Stimulated activated naive CD8-positive, alpha-beta T cell treated with anti-CD3 and anti-CD28 coated beads, Interleukin-15, amount 100 ng/mL, for 72 hours (primary cell): ENCODE results near the gene AKR1C1.
"Not testable (repeated sequence)": the region's sequence is repeated elsewhere in the genome, so short reads cannot be mapped to it uniquely, and the experiment has no call there.

ENCODE experiments used
- ATAC-seq: fragments of 150-1000 bp; cut with Tn5 transposase; 2 replicates; pipeline ENCODE4 v1.10.0; 2021; ENCODE audit warnings: mild to moderate bottlenecking, moderate library complexity
- DNase-seq, 2 donors: peaks; one replicate each; pipeline ENCODE4 v3.0.0; 2021 to 2022
- H3K27ac Mint-ChIP-seq, 2 donors: one replicate each; pipeline ENCODE4 v1.8.0; 2022; ENCODE audit warnings: mild to moderate bottlenecking in 2 of 2, mixed read lengths in 2 of 2, moderate library complexity in 2 of 2
- H3K27me3 Mint-ChIP-seq: one replicate; pipeline ENCODE4 v1.8.0; 2022; ENCODE audit warnings: mixed read lengths
- H3K4me1 Mint-ChIP-seq: one replicate; pipeline ENCODE4 v1.8.0; 2022; ENCODE audit warnings: mild to moderate bottlenecking, mixed read lengths
- H3K4me3 Mint-ChIP-seq, 2 donors: one replicate each; pipeline ENCODE4 v1.8.0; 2022; ENCODE audit warnings: mild to moderate bottlenecking in 2 of 2, mixed read lengths in 2 of 2, moderate library complexity in 1 of 2
- H3K9me3 Mint-ChIP-seq, 2 donors: one replicate each; pipeline ENCODE4 v1.8.0; 2022; ENCODE audit warnings: mixed read lengths in 2 of 2

AKR1C1 gene

DNA sequence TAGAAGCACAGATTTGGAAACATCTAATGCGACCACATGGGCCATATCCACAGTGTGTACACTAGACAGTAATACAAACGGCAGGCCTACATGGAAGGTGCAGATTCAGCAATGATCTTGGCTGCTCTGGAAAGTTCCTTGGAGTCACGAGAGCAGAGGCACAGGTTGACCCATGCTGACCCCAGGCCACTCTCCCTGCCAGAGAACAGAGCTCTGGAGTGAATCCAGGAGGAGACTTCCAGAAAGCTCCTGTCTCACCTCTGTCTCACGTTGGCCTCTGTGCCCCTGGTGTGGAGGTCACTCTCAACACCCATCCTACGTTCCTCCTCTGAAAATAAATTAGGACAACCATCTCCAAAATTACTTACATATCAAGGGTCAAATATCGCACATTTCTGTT is 28.2 kb downstream of the AKR1C1 start:
- DNase-seq, H3K27me3 Mint-ChIP-seq, H3K9me3 Mint-ChIP-seq, H3K27ac Mint-ChIP-seq, H3K4me3 Mint-ChIP-seq, H3K4me1 Mint-ChIP-seq, ATAC-seq: not testable (repeated sequence)

DNA sequence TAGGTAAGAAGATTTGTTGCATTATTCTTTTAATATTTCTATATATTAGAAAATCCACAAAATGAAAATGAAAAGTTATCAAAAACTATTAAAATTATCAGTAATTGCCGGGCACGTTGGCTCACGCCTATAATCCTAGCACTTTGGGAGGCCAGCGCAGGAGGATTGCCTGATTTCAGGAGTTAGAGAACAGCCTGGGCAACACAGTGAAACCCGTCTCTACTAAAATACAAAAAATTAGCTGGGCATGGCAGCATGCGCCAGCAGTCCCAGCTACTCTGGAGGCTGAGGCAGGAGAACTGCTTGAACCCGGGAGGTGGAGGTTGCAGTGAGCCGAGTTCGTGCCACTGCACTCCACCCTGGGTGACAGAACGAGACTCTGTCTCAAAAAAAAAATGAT is 29.3 kb downstream of the AKR1C1 start:
- not testable (repeated sequence) for H3K4me3 Mint-ChIP-seq, ATAC-seq, H3K27me3 Mint-ChIP-seq, H3K9me3 Mint-ChIP-seq, H3K4me1 Mint-ChIP-seq, H3K27ac Mint-ChIP-seq, DNase-seq

DNA sequence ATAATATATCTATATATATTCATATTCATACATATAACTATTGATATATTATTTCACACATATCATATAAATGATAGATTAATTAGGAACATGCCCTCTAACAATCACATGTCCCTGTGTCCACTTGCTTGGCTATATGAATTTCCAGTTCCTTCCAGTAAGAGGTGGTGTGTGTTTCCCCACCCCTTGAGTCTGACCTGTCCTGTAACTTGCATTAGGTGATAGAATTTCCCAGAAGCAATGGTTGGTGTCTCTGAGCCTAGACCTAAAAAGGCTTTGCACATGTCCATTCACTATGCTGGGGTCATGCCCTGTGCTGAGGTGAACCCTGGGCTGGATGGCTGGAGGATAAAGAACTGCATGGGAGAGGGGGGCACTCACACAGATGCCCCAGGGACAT is 31.0 kb downstream of the AKR1C1 start:
- H3K4me1 Mint-ChIP-seq, H3K27ac Mint-ChIP-seq, H3K4me3 Mint-ChIP-seq, H3K27me3 Mint-ChIP-seq, DNase-seq, ATAC-seq, H3K9me3 Mint-ChIP-seq: not testable (repeated sequence)

DNA sequence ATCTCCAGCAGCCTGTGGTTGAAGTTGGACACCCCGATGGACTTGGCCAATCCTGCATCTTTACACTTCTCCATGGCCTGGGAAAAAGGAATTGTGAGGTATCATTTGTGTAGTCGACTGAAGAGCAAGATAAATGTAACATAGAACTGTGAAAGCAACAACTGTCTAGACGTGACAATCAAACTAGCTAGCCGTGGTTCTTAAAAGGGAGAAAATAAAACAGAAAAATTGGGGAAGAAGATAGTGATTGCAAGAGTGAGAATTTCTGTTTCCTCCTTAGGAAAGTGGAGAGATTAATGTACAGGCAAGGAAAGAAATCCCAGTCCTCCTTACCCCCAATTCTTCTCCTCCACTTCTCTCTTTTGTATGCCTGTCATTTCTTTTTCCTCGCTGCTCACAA is 35.5 kb downstream of the AKR1C1 start:
- H3K4me3 Mint-ChIP-seq, result no peak overlapping the region
- no peaks in the 10 kb centered on the region for H3K9me3 Mint-ChIP-seq
- DNase-seq (no peak), ATAC-seq (no peak)
- H3K27me3 Mint-ChIP-seq, result no peaks in the 10 kb centered on the region
- no peak overlapping the region for H3K27ac Mint-ChIP-seq
- no peaks in the 10 kb centered on the region for H3K4me1 Mint-ChIP-seq

DNA sequence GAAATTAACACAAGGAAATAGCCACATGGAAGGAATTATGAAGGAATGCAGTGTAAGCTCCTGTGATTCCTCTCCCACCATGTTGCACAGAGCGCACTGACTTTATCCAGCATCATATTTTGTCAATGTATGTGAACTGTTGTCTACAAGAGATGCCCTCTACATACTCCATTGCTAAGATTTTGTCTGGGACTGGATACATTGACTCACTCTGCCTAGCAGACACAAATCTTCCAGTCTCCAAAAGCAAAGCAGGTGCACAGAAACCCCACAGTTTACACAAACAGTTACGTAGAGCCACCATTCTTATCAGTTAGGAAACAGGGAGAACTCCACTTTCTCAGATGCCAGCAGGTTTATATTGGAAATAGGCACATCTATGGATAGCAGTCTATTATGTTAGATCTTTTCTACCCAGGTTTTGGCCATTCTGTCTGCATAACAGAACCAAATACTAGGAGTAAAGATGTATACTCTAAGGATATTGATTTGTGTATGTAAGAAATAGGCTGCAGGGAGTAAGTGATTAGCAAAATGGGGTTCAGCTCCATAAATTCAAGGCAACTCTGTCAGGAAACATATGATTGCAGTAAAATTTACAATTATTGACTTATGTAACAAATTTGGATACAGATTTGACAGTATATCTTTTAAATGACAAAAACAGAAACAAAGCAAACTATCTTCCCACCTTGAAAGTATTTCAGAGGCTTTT is 39.0 kb downstream of the AKR1C1 start:
- no peaks in the 10 kb centered on the region for H3K4me1 Mint-ChIP-seq
- no peaks in the 10 kb centered on the region for H3K27me3 Mint-ChIP-seq
- H3K27ac Mint-ChIP-seq, result no peak overlapping the region
- H3K9me3 Mint-ChIP-seq, result no peaks in the 10 kb centered on the region
- DNase-seq (no peak), ATAC-seq (no peak)
- no peak overlapping the region for H3K4me3 Mint-ChIP-seq

DNA sequence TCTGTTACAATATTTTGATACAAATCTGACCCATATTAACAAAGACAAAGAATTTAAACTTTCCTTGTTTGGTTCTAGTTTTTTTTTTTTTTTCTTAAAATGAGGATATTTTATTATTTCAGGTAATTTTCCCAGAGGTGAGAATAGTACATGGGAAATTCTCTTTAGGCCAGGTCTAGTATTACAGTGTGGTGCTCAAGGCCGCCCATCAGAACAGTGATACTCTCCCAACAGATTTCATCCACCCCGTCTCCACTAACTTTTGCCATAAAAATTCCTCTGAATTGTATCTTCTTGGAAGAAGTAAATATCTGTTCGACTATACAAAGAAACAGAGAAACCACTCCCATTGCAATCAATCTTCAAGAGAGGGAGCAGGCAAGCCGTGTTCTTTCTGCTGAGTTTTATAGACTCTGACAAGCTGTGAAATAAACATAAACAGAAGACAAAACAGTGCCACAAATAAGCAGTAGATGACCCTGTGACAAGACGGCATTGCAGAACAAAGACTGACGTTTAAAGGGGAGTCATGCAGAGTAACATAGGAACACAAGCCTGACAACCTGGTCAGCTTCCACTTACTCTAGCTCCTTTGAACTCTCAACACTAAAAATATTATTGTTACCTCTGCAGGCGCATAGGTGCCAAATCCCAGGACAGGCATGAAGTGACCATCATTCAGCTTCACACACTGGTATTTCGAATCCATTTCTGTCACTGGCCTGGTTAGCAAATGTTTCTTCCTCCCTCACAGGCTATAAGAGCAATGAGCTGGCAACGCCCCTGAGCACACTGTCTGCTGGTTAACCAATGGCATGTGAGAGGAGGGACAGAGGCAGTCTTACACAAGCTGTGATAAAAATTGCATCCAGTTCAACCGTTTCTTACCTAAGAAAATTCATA is 40.2 kb downstream of the AKR1C1 start, which contains the start of gene AKR1C2:
Gene AKR1C2 (minus strand): TSS at position 731 of the 903 bp plus-strand sequence. CDS start 22 bp downstream, at position 709.
- H3K9me3 Mint-ChIP-seq, DNase-seq, ATAC-seq, H3K4me1 Mint-ChIP-seq, H3K27ac Mint-ChIP-seq, H3K4me3 Mint-ChIP-seq, H3K27me3 Mint-ChIP-seq: not testable (repeated sequence)

DNA sequence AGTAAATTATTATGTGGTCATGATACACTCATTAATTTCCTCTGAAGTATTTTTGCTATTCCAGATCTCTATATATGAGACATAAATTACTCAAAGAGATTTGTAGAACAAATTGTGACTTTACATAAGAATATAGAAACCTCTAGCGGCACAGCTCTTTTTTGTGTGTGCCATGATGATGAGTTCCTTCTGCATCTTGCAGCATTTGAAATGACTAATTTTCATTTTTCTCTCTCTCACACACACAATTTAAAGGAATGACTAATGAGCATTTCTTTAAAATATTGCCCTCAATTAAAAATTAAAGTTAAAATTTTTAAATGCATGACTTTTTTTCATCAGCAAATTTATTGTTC is 40.8 kb downstream of the AKR1C1 start:
- not testable (repeated sequence) for H3K4me1 Mint-ChIP-seq, H3K9me3 Mint-ChIP-seq, H3K4me3 Mint-ChIP-seq, H3K27ac Mint-ChIP-seq, H3K27me3 Mint-ChIP-seq, DNase-seq, ATAC-seq

DNA sequence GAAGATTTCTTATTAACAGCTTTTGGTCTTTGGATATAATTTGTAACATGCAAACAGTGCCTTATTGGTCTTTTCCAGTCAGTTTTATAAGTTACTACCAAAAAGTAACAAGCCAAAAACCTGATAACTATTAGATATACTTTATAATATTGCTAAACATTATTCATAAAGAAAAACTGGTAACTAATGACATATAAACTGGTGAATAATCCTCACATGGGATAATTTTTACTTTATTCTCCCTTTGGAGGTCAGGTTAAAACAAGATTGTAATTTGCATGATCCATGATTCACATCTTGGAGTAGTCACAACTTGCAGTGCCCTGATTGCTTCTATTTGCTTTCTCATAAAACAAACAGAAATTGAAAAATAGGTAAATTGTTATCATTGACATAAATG is 41.3 kb downstream of the AKR1C1 start:
- H3K9me3 Mint-ChIP-seq, ATAC-seq, H3K4me3 Mint-ChIP-seq, H3K27me3 Mint-ChIP-seq, H3K27ac Mint-ChIP-seq, DNase-seq, H3K4me1 Mint-ChIP-seq: not testable (repeated sequence)

DNA sequence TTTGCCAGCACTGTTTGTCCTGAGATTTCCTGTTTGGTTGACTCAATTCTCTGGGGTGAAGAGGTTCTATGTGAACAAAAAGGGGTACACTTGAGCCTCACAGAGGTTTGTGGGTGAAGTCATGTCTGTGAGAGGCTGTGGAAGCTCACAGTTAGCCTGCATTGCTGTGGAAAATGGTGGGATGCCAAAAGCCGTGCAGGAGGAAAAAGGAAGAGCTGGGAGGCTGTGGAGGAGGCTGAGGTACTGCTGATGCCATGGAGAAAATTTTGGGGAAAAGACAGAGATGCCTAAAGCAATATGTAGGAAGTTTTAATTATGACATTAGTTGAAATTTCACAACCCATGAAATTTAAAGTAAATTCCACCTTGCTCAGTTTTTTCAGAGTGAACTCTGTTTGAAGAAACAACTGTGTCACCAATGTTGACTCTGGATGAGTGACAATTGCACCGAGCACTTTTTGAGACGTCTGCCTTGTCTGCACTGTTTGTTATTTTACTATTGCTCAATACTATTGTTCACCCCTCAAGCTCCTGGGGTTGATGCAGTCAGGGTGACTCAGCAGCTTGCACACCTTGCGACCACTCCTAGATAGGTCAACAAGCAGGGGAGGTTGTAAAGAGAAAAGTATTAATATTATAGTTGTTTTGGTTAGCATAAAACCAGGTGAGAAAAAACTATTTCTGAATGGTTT is 45.8 kb downstream of the AKR1C1 start:
- DNase-seq, result not testable (repeated sequence)

DNA sequence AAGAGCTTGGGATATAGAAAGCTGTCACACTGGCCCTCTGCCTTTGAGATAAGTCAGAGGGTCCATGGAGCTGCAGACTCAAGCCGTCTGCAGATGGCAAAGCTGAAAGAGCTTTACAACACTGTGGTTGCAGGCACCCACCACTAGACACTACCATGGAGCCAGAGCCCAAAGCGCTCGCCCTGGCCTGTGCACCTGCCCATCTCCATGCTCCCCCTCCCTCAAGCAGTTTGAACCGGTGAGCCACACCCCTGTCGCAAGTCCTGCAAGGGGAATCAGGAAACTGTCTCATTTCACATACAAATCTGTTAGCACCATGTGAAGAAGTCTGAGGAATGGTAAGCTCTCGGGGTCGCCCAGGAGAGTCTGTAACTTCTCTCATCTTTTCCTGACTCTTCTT is 46.8 kb downstream of the AKR1C1 start:
- ATAC-seq, result not testable (repeated sequence)

More for the DNA sequence above, 45.8 kb downstream of the AKR1C1 start:
- not testable (repeated sequence) for H3K9me3 Mint-ChIP-seq, H3K4me1 Mint-ChIP-seq, H3K27me3 Mint-ChIP-seq, H3K27ac Mint-ChIP-seq, ATAC-seq, H3K4me3 Mint-ChIP-seq

DNA sequence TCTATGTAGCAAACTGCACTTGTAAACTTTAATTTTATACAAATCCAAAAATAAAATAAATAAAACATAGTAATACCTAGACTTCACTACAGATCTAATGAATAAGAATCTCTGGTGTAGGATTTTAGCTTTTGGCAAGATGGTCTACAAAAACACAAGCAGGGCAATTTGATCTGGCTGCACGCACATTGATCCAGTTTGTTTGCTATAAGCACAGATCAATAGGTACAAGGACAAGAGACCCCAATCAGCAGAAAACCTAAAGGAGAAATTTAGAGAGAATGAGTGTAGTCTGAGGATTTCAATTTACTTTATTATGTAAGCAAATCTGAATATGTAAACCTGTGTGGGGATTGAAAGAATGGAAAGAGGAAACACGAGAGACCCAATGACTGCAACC is 48.2 kb downstream of the AKR1C1 start:
- not testable (repeated sequence) for H3K9me3 Mint-ChIP-seq, H3K27ac Mint-ChIP-seq, H3K27me3 Mint-ChIP-seq, DNase-seq, H3K4me1 Mint-ChIP-seq, ATAC-seq, H3K4me3 Mint-ChIP-seq

More for the DNA sequence above, 46.8 kb downstream of the AKR1C1 start:
- not testable (repeated sequence) for H3K4me1 Mint-ChIP-seq, H3K27me3 Mint-ChIP-seq, H3K4me3 Mint-ChIP-seq, H3K9me3 Mint-ChIP-seq, DNase-seq
- H3K27ac Mint-ChIP-seq, result peak overlapping the region in 1 of 2 donors; percentile 42

DNA sequence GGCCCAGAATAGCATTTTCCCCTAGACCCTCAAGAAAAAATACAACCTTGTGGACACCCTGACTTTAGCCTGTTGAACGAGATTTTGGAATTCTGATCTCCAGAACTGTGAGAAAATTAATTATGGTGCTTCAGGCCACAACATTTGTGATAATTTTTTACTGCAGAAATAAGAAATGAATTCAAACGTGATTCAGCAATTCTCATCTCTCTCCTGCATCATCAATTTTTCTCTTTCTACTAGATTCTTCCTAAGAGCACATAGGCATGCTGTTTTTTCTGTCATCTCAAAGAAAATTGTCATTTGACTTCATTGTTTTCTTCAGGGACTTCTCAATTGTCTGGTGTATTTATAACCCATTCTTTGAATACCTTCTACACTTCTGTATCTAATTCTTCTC is 49.4 kb downstream of the AKR1C1 start:
- Mint-ChIP-seq H3K27ac (no peak overlapping the region), H3K27me3 (no peaks in the 10 kb centered on the region), H3K4me3 (no peak overlapping the region), H3K9me3 (no peaks in the 10 kb centered on the region), H3K4me1 (no peaks in the 10 kb centered on the region)
- DNase-seq, result no peak
- no peak for ATAC-seq

DNA sequence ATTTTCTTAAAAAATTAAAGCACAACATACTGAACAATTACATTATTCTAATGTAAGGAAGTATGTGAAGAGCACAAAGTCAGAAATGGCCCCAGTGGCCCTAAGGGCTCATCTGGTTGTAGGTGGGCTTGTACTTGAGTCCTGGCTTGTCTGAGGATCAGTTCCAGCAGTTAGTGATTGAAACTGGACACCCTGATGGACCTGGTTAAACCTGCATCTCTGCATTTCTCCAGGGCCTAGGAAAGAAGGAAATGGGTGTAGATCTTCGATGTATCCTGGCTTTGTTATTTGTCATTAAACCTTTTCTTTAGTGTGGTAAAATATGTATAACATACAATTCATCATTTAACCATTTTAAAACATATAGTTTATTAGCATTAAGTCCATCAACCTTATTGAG is 50.2 kb downstream of the AKR1C1 start:
- H3K27ac Mint-ChIP-seq, result no peak overlapping the region
- H3K4me1 Mint-ChIP-seq, result no peaks in the 10 kb centered on the region
- H3K9me3 Mint-ChIP-seq, result no peaks in the 10 kb centered on the region
- no peaks in the 10 kb centered on the region for H3K27me3 Mint-ChIP-seq
- DNase-seq (no peak), ATAC-seq (no peak)
- H3K4me3 Mint-ChIP-seq, result no peak overlapping the region

DNA sequence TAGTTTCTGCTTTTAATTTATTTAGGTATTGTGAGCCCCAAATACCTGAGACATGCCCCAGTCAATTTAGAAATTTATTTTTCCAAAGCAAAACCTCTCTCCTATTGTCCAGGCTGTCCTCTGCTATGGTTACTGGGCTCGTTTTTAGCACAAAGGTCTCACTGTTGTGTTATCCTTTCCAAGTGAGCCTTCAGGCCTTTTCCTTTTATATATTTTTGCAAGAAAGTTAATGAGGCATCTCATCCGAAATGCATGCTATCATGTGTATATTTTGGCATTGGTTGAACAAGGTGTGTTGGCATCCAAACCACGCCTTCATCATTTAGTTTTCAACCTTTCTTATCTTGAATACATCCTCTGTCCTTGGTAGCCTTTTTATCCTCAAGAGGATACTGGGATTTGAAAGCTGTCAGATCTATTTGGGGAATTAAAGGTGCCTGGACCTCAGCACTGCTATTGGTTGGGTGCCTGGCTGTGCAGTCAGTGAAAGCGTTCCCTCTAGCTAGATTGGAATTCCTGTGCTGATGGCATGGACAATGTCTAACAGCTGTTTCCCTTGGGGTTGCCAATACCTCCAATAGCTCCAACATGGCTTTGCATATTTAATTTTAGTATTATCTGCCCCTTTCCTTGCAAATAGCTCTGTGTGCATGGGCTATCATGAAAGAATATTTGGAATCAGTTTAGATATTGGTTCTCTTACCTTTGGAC is 51.1 kb downstream of the AKR1C1 start:
- DNase-seq, H3K27ac Mint-ChIP-seq, H3K4me3 Mint-ChIP-seq, H3K9me3 Mint-ChIP-seq, H3K4me1 Mint-ChIP-seq, ATAC-seq, H3K27me3 Mint-ChIP-seq: not testable (repeated sequence)

DNA sequence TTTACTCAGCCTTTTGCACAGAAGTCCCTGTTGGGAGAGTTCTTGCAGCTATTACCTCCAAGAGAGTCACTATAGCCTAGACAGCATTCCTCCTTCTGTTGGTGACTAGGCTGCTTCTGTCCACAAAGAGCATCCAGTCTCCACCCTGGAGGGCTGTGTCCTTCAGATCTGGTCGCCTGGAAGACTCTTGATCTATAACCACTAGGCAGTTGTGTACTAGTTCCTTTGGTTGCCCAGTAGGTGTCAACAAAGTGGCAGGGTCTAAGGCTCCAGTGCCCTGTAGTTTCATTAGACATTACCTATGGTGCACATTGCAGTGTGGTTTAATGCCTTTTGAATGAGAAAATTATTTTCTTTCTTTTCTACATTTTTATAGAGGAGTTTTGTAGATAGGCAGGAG is 51.7 kb downstream of the AKR1C1 start:
- Mint-ChIP-seq H3K9me3 (no peaks in the 10 kb centered on the region), H3K27me3 (no peaks in the 10 kb centered on the region)
- no peak for ATAC-seq

More for the DNA sequence above, 51.7 kb downstream of the AKR1C1 start:
- H3K27ac Mint-ChIP-seq, result no peak overlapping the region
- H3K4me1 Mint-ChIP-seq, result no peaks in the 10 kb centered on the region
- no peak overlapping the region for H3K4me3 Mint-ChIP-seq
- DNase-seq, result no peak
